Hepatocyte (in vitro differentiated cells): ENCODE measurements around the gene CFTR.

Experiments used
- EZH2phosphoT487 ChIP-seq: fragments of 200-600 bp; sonication (generic); IDR thresholded peaks from one replicate; pipeline ENCODE4 v1.6.1; 2018; ENCODE audit warnings: antibody characterized with exemption, mild to moderate bottlenecking, low read depth, moderate library complexity; ENCODE audit not compliant: unreplicated experiment, severe bottlenecking
- TF ChIP-seq, protein P1 (sequence below): fragments of 200-600 bp; sonication (generic); IDR thresholded peaks from 2 replicates; pipeline ENCODE4 v1.5.1; 2016; ENCODE audit warnings: antibody characterized with exemption, mild to moderate bottlenecking; ENCODE audit not compliant: poor library complexity

DNA sequence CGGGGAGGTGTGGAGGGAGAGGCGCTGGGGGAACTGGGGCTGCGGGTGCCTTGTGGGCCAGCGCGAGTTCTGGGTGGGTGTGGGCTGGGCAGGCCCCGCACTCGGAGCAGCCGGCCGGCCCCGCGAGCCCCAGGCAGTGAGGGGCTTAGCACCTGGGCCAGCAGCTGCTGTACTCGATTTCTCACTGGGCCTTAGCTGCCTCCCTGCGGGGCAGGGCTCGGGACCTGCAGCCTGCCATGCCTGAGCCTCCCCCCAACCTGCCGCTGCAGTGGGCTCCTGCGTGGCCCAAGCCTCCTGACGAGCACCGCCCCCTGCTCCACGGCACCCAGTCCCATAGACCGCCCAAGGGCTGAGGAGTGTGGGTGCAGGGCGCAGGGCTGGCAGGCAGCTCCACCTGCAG lies 116.3 kb downstream of the CFTR start:
- TF ChIP-seq, protein P1, sequence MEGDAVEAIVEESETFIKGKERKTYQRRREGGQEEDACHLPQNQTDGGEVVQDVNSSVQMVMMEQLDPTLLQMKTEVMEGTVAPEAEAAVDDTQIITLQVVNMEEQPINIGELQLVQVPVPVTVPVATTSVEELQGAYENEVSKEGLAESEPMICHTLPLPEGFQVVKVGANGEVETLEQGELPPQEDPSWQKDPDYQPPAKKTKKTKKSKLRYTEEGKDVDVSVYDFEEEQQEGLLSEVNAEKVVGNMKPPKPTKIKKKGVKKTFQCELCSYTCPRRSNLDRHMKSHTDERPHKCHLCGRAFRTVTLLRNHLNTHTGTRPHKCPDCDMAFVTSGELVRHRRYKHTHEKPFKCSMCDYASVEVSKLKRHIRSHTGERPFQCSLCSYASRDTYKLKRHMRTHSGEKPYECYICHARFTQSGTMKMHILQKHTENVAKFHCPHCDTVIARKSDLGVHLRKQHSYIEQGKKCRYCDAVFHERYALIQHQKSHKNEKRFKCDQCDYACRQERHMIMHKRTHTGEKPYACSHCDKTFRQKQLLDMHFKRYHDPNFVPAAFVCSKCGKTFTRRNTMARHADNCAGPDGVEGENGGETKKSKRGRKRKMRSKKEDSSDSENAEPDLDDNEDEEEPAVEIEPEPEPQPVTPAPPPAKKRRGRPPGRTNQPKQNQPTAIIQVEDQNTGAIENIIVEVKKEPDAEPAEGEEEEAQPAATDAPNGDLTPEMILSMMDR: no peak
- no peak for TF ChIP-seq EZH2phosphoT487
